MCF 10A (cell line): ENCODE results near the gene PAPSS2. TPM values are rescaled to one million over a fixed set of nuclear protein-coding genes. Genes with fewer than 3 reads are reported as not detected.
"Not testable (repeated sequence)": the region's sequence is repeated elsewhere in the genome, so short reads cannot be mapped to it uniquely, and the experiment has no call there.

Source experiments
- BruUV-seq: library from RNA; stranded (reverse); fragments of 400-500 nt; replicated peaks from 2 replicates; lab custom pipeline; 2021; lab: Mats Ljungman, UMichigan
- CTCF ChIA-PET: fragments of 300-600 bp; sonication (Branson Sonifier 250); formaldehyde crosslinking; extraction: SDS; loops from one replicate; lab custom pipeline; 2021; ENCODE audit warnings: antibody characterized with exemption, inconsistent platforms; lab: Yijun Ruan, JAX
- POLR2A ChIA-PET: fragments of 300-600, 350-650 bp; sonication (Branson Sonifier 250); formaldehyde crosslinking; extraction: SDS; loops from one replicate; lab custom pipeline; 2020; ENCODE audit warnings: antibody characterized with exemption, inconsistent platforms; lab: Yijun Ruan, JAX
- DNase-seq: peaks from one replicate; pipeline ENCODE4 v3.0.0-alpha.2; 2018; ENCODE audit not compliant: unreplicated experiment
- H3K27ac Mint-ChIP-seq: one replicate; pipeline ENCODE4 v1.8.0; 2022; ENCODE audit warnings: mild to moderate bottlenecking, low read depth, mixed read lengths; ENCODE audit not compliant: unreplicated experiment
- H3K27me3 Mint-ChIP-seq: one replicate; pipeline ENCODE4 v1.8.0; 2022; ENCODE audit warnings: mixed read lengths; ENCODE audit not compliant: insufficient read depth, unreplicated experiment
- H3K36me3 Mint-ChIP-seq: one replicate; pipeline ENCODE4 v1.8.0; 2022; ENCODE audit warnings: mild to moderate bottlenecking, moderate library complexity, mixed read lengths; ENCODE audit not compliant: insufficient read depth, unreplicated experiment
- H3K4me1 Mint-ChIP-seq: one replicate; pipeline ENCODE4 v1.8.0; 2022; ENCODE audit warnings: mixed read lengths; ENCODE audit not compliant: insufficient read depth, unreplicated experiment
- H3K4me3 Mint-ChIP-seq: one replicate; pipeline ENCODE4 v1.8.0; 2022; ENCODE audit warnings: mild to moderate bottlenecking, moderate library complexity, mixed read lengths; ENCODE audit not compliant: unreplicated experiment
- H3K9me3 Mint-ChIP-seq: one replicate; pipeline ENCODE4 v1.8.0; 2022; ENCODE audit warnings: mixed read lengths; ENCODE audit not compliant: unreplicated experiment
- CTCF ChIP-seq: fragments of 200-600 bp; IDR thresholded peaks from one replicate; pipeline ENCODE4 v1.8.0; 2022; ENCODE audit warnings: antibody characterized with exemption, mild to moderate bottlenecking; ENCODE audit not compliant: unreplicated experiment
- intact Hi-C: fragments of 100-400 bp; cut with micrococcal nuclease; formaldehyde crosslinking; loops from 2 replicates; pipeline ENCODE4 v1.14.1; 2022
- total RNA-seq: library from RNA; stranded (reverse); gene quantifications from 2 replicates; pipeline ENCODE4 v1.2.3, GENCODE V29; 2022

The PAPSS2 gene
- total RNA-seq, 1 experiment from 2014 or later = 1.0 TPM

GRCh38 chr10:87729940-87730339 is 70.3 kb downstream of the PAPSS2 start:
- ChIA-PET CTCF (interaction anchor here (0.6 to 1.5 kb wide), 5 partner anchors 24 to 910 kb away, joined by 3 to 7 read pairs (median 3); no protein-coding TSS in a partner anchor), POLR2A (interaction anchor here (0.7 kb wide), 1 partner anchor 46 kb away, joined by 3 read pairs; no protein-coding TSS in a partner anchor)
- intact Hi-C loops = no loop called here
- H3K4me3 Mint-ChIP-seq = no peak overlapping the region
- H3K27me3 Mint-ChIP-seq = no peaks in the 10 kb centered on the region
- H3K27ac Mint-ChIP-seq = no peak overlapping the region
- no peak for TF ChIP-seq CTCF
- H3K9me3 Mint-ChIP-seq = no peaks in the 10 kb centered on the region
- no peaks in the 10 kb centered on the region for H3K4me1 Mint-ChIP-seq
- H3K36me3 Mint-ChIP-seq = no peaks in the 10 kb centered on the region
- no peak for DNase-seq
- no TSS peak for BruUV-seq

- ChIA-PET CTCF (interaction anchor here (0.6 to 6.5 kb wide), 15 partner anchors 8 to 200 kb away, joined by 3 to 102 read pairs (median 4); partner anchors contain the start of gene PAPSS2), POLR2A (interaction anchor here (1.3 to 2.4 kb wide), 3 partner anchors 10 to 83 kb away, joined by 3 to 5 read pairs (median 4); no protein-coding TSS in a partner anchor)
- Mint-ChIP-seq H3K27me3 (no peaks in the 10 kb centered on the region), H3K4me1 (no peaks in the 10 kb centered on the region), H3K27ac (no peak overlapping the region), H3K4me3 (no peak overlapping the region), H3K9me3 (no peaks in the 10 kb centered on the region), H3K36me3 (no peaks in the 10 kb centered on the region)
- BruUV-seq = no TSS peak
- intact Hi-C loops = no loop called here
- no peak for DNase-seq
- no peak for TF ChIP-seq CTCF
Observed at GRCh38 chr10:87733081-87733480, 73.4 kb downstream of the PAPSS2 start.

- POLR2A ChIA-PET = interaction anchor here (1.0 to 2.4 kb wide), 2 partner anchors 77 to 85 kb away, joined by 3 to 5 read pairs; no protein-coding TSS in a partner anchor
Observed at GRCh38 chr10:87734987-87735827, 75.5 kb downstream of the PAPSS2 start.

GRCh38 chr10:87738253-87738652 is 78.6 kb downstream of the PAPSS2 start:
- DNase-seq, H3K27me3 Mint-ChIP-seq, H3K27ac Mint-ChIP-seq, H3K36me3 Mint-ChIP-seq, intact Hi-C loops, BruUV-seq, H3K4me3 Mint-ChIP-seq, H3K9me3 Mint-ChIP-seq, H3K4me1 Mint-ChIP-seq: not testable (repeated sequence)
- CTCF ChIA-PET = interaction anchor here (0.6 to 1.0 kb wide), 3 partner anchors 34 to 422 kb away, joined by 3 read pairs; no protein-coding TSS in a partner anchor
- POLR2A ChIA-PET = interaction anchor here (1.0 to 3.8 kb wide), 3 partner anchors 8 to 36 kb away, joined by 4 to 17 read pairs (median 4); no protein-coding TSS in a partner anchor

More at GRCh38 chr10:87734987-87735827, 75.5 kb downstream of the PAPSS2 start:
- Mint-ChIP-seq H3K9me3 (no peaks in the 10 kb centered on the region), H3K36me3 (no peaks in the 10 kb centered on the region), H3K27me3 (no peaks in the 10 kb centered on the region), H3K4me1 (peaks cover 6% of the 10 kb centered on the region), H3K4me3 (no peak overlapping the region), H3K27ac (no peak overlapping the region)
- peak; percentile 61 for DNase-seq
- no TSS peak for BruUV-seq
- intact Hi-C loops = loop anchor here (1.0 kb wide), 2 partner anchors 79 to 202 kb away; no protein-coding TSS in a partner anchor
- CTCF ChIA-PET = interaction anchor here (0.6 to 6.5 kb wide), 33 partner anchors 9 to 1150 kb away, joined by 3 to 102 read pairs (median 4); partner anchors contain the start of gene PAPSS2
- peak; percentile 72 for TF ChIP-seq CTCF
